GM19328 (cell line): ENCODE results near the gene PHLDA1.

Source experiments
- ATAC-seq: cut with Tn5 transposase; IDR thresholded peaks from one replicate; pipeline ENCODE4 v1.9.1; 2021; ENCODE audit warnings: mild to moderate bottlenecking, moderate library complexity; ENCODE audit not compliant: unreplicated experiment

PHLDA1 gene

GRCh38 chr12:76038176-76038575, 6.6 kb upstream of the PHLDA1 start:
- no peak for ATAC-seq

- peak; percentile 56 for ATAC-seq
Measured at GRCh38 chr12:76037130-76038103, 5.8 kb upstream of the PHLDA1 start.

GRCh38 chr12:76035045-76035444, 3.5 kb upstream of the PHLDA1 start:
- no peak for ATAC-seq

- ATAC-seq: no peak
Measured at GRCh38 chr12:76033081-76034011, 1.8 kb upstream of the PHLDA1 start.

GRCh38 chr12:76032043-76032981, 736 bp upstream of the PHLDA1 start:
- ATAC-seq: peak; percentile 24

GRCh38 chr12:76031081-76031413, 529 bp downstream of the PHLDA1 start:
- no peak for ATAC-seq

GRCh38 chr12:76030341-76031080, 1.1 kb downstream of the PHLDA1 start:
- no peak for ATAC-seq

GRCh38 chr12:76029982-76030340, 1.6 kb downstream of the PHLDA1 start:
- no peak for ATAC-seq

GRCh38 chr12:76028571-76029277, 2.9 kb downstream of the PHLDA1 start:
- no peak for ATAC-seq

- no peak for ATAC-seq
Measured at GRCh38 chr12:76026643-76027063, 4.9 kb downstream of the PHLDA1 start.

GRCh38 chr12:76025601-76026575, 5.7 kb downstream of the PHLDA1 start:
- ATAC-seq: no peak

GRCh38 chr12:76024942-76025600, 6.5 kb downstream of the PHLDA1 start:
- ATAC-seq: no peak

- ATAC-seq: no peak
Measured at GRCh38 chr12:76024102-76024781, 7.3 kb downstream of the PHLDA1 start.

GRCh38 chr12:76023069-76023690, 8.4 kb downstream of the PHLDA1 start:
- no peak for ATAC-seq

GRCh38 chr12:76022506-76022905, 9.1 kb downstream of the PHLDA1 start:
- no peak for ATAC-seq
